ENCODE results near the gene PCAT7. TPM values are rescaled to one million over a fixed set of nuclear protein-coding genes. Genes with fewer than 3 reads are reported as not detected.

Gene PCAT7
- not detected for total RNA-seq

DNA sequence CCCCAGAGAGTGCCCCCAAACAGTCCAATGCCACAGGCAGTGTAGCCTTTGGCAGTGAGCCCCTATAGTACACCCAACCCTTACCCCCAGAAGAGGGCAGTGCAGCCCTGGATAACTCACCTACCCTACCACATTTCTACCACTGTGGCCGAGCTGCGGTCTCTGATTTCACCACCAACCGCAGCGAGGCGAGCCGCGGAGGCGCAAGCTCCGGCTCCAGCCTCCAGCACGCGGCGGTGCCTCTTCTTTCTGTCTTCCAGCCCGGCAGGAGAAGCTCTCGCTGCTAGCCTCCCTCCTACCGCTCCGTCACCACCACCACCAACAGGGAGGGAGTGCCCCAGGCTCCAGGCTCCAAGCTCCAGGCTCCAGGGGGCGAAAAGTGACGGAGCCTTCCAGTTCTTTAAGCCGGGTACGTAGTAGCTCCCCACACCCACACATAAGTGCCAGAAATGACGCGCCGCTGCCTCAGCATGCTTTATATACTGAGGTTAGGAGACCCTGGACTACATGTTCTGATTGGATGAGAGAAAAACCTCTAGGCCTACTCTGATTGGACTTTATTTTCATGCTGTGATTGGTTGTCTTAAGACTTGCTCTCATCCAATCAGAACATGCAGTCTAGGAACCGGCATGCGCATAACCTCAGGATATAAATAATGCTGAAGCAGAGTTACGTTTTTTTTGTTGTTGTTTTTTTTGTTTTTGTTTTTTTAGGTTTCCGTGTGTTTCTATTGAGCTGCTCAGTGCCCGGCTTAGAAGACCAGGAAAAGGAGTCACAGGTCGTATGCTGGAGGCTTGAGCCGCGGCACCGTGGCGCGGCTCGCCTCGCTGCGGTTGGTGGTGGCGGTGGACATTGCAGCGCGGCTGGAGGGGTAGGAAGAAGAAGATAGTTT lies at the start of gene PCAT7:
Gene PCAT7, plus strand, starts transcription at position 645 of the 893 bp plus-strand sequence.

DNA sequence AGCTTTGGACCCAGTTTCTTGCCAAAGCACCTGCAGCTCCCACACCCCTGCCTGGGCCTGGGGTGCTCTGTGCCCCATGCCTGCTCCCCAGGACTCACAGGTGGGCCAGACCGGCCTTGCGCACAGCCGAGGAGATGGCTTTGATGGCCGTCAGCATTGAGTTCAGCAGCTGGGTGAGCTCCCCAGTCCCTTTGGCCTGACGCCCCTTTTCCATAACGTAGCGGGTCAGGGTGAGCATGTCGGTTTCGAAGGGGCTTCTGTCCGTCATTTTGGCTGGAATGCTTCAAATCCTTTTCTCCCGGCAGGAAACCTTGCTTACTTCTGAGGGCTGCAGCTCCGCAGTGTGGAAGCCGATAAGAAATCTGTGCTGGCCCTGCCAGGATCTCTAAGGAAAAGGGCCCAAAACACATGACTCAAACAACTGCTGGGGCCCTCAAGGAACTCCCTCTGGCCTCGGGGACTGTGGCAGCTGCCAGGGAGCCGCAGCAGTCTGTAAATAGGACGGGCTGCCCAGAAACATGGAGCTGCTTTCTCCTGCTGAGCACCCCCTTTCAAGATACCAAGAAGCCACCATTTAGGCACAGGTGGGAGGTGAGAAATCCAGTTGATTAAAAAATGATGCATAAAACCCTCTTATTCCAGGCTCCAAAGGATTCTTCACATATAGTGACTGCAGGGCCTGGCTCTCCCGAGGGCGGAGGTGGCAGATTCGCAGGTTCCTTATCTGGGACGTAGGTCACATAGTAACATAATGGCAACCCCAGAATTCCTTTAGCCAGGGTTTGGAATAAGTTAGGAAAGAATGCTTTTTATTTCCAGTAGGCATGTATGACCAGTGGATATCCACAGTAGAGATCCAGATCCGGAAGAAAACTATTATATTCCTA lies 38.8 kb downstream of the PCAT7 start, which contains the start of gene FBP2:
Gene FBP2, minus strand, starts transcription at position 366 of the 887 bp plus-strand sequence. Its CDS starts 98 bp downstream, at position 268.

Other genes starting within 250 kb of the PCAT7 start
- gene NUTM2F, start 226.4 kb upstream of the PCAT7 start, total RNA-seq, result not detected
- gene FBP2, start 38.7 kb downstream of the PCAT7 start, total RNA-seq, result 1.0 TPM
- 1.9 TPM for gene FBP1, start 84.4 kb downstream of the PCAT7 start, total RNA-seq
- gene AOPEP, start 171.6 kb downstream of the PCAT7 start, total RNA-seq, result 93.0 TPM